GM12878 (cell line): ENCODE measurements around the gene FURIN. TPM values are rescaled to one million over a fixed set of nuclear protein-coding genes. Genes with fewer than 3 reads are reported as not detected.

Source experiments
- ATAC-seq: fragments of 200-7000 bp; cut with Tn5 transposase; 3 replicates; pipeline ENCODE4 v1.9.1; 2020; ENCODE audit warnings: mild to moderate bottlenecking, moderate library complexity
- BruUV-seq: library from RNA; stranded (reverse); fragments of 400-500 nt; replicated peaks from 2 replicates; lab custom pipeline; 2021; lab: Mats Ljungman, UMichigan
- CTCF ChIA-PET: fragments of 300-600 bp; sonication (Branson Sonifier 250); formaldehyde crosslinking; extraction: SDS; loops from one replicate; lab custom pipeline; 2021; ENCODE audit warnings: inconsistent platforms; lab: Yijun Ruan, JAX
- POLR2A ChIA-PET: fragments of 350-600 bp; formaldehyde crosslinking; extraction: SDS; loops from one replicate; lab custom pipeline; 2021; ENCODE audit warnings: inconsistent platforms; lab: Charles Lee
- RAD21 ChIA-PET: fragments of 300-600 bp; sonication (Branson Sonifier 250); formaldehyde crosslinking; loops from one replicate; lab custom pipeline; 2023; ENCODE audit warnings: antibody characterized with exemption; ENCODE audit not compliant: unreplicated experiment; lab: Charles Lee
- SMC1A ChIA-PET: fragments of 300-600 bp; sonication (Branson Sonifier 250); formaldehyde crosslinking; loops from one replicate; lab custom pipeline; 2023; ENCODE audit not compliant: unreplicated experiment, uncharacterized antibody; lab: Charles Lee
- DNase-seq: peaks from one replicate; pipeline ENCODE4 v3.0.0-alpha.2; 2011; ENCODE audit warnings: low read depth, low spot score
- FAIRE-seq: peaks from 3 replicates; lab custom pipeline; 2011; peaks lifted over from hg19 to GRCh38; lab: Jason Lieb, UNC
- H2AFZ ChIP-seq: 2 replicates; pipeline ENCODE4 v1.6.0; 2011; ENCODE audit warnings: low read depth, low read length, control low read depth; ENCODE audit not compliant: control insufficient read depth
- H3K27ac ChIP-seq: 2 replicates; pipeline ENCODE4 v1.5.1; 2011; ENCODE audit warnings: control low read depth; ENCODE audit not compliant: control insufficient read depth, insufficient read depth
- H3K27me3 ChIP-seq, 2 experiments: replicated peaks in 1 of 2; 2 replicates each; pipeline versions ENCODE4 v1.6.0 to v1.6.1; 2011; ENCODE audit warnings: low read length in 1 of 2; ENCODE audit not compliant: control insufficient read depth in 2 of 2, insufficient read depth in 2 of 2
- H3K36me3 ChIP-seq, 2 experiments: 2 replicates each; pipeline ENCODE4 v1.5.1; 2011; ENCODE audit warnings: low read length in 1 of 2; ENCODE audit not compliant: control insufficient read depth in 2 of 2, insufficient read depth in 2 of 2
- H3K4me1 ChIP-seq: 2 replicates; pipeline ENCODE4 v1.6.1; 2011; ENCODE audit warnings: mild to moderate bottlenecking, low read length, moderate library complexity, mixed read lengths; ENCODE audit not compliant: control insufficient read depth, insufficient read depth
- H3K4me2 ChIP-seq: 2 replicates; pipeline ENCODE4 v1.6.0; 2011; ENCODE audit warnings: control low read depth; ENCODE audit not compliant: control insufficient read depth, insufficient read depth
- H3K4me3 ChIP-seq: fragments of 200-600 bp; sonication (generic); 2 replicates; pipeline ENCODE4 v1.5.1; 2016
- H3K79me2 ChIP-seq: 2 replicates; pipeline ENCODE4 v1.6.0; 2011; ENCODE audit warnings: low read length; ENCODE audit not compliant: control insufficient read depth, insufficient read depth
- H3K9ac ChIP-seq: 2 replicates; pipeline ENCODE4 v1.8.0; 2011; ENCODE audit warnings: low read length, control low read depth, mixed read lengths; ENCODE audit not compliant: control insufficient read depth, insufficient read depth
- H3K9me3 ChIP-seq: replicated peaks from 3 replicates; pipeline ENCODE4 v1.5.1; 2011; ENCODE audit warnings: mild to moderate bottlenecking, low read length; ENCODE audit not compliant: control insufficient read depth, insufficient read depth
- H4K20me1 ChIP-seq: 2 replicates; pipeline ENCODE4 v1.6.0; 2011; ENCODE audit not compliant: control insufficient read depth, insufficient read depth
- CTCF ChIP-seq, 3 experiments: IDR thresholded peaks in 2 of 3; conservative IDR thresholded peaks in 1 of 3; 2 replicates each; pipeline ENCODE4 v1.5.1; 2011; ENCODE audit warnings: low read depth in 3 of 3, low read length in 3 of 3, mild to moderate bottlenecking in 3 of 3, control low read depth in 2 of 3, moderate library complexity in 2 of 3, inconsistent platforms in 1 of 3, mixed read lengths in 1 of 3; ENCODE audit not compliant: control insufficient read depth in 2 of 3, insufficient read depth in 1 of 3; ENCODE audit errors: extremely low read depth in 1 of 3
- ELK1 ChIP-seq: IDR thresholded peaks from 2 replicates; pipeline ENCODE4 v1.6.1; 2012; ENCODE audit warnings: low read depth, low read length, improper control_type of control experiment
- ETV6 ChIP-seq, 2 experiments: fragments of 450-650 bp in 1 of 2; IDR thresholded peaks in 1 of 2; conservative IDR thresholded peaks in 1 of 2; 2 replicates each; pipeline ENCODE4 v1.6.1; 2014; ENCODE audit warnings: antibody characterized with exemption in 1 of 2, borderline replicate concordance in 1 of 2, low read depth in 1 of 2, mild to moderate bottlenecking in 1 of 2, moderate library complexity in 1 of 2
- NR2C1 ChIP-seq: fragments of 450-650 bp; IDR thresholded peaks from 2 replicates; pipeline ENCODE4 v1.6.1; 2017; ENCODE audit warnings: antibody characterized with exemption, mild to moderate bottlenecking, moderate library complexity
- PAX8 ChIP-seq: fragments of 450-650 bp; IDR thresholded peaks from 2 replicates; pipeline ENCODE4 v1.6.1; 2017; ENCODE audit warnings: mild to moderate bottlenecking, moderate library complexity
- POLR2AphosphoS2 ChIP-seq: IDR thresholded peaks from 2 replicates; pipeline ENCODE4 v1.6.1; 2011; ENCODE audit warnings: low read depth, mild to moderate bottlenecking, low read length, improper control_type of control experiment, moderate library complexity
- STAT1 ChIP-seq: fragments of 450-650 bp; conservative IDR thresholded peaks from 2 replicates; pipeline ENCODE4 v1.6.1; 2014; ENCODE audit warnings: antibody characterized with exemption, mild to moderate bottlenecking
- WGBS: methylation state at CpG from one replicate; pipeline ENCODE4 v1.1.6; 2016; ENCODE audit warnings: low lambda C conversion rate; ENCODE audit not compliant: insufficient replicate concordance, insufficient coverage; ENCODE audit errors: missing lambda C conversion rate; 5-methylcytosine and 5-hydroxymethylcytosine counted together
- in situ Hi-C: fragments of 300-500 bp; cut with MboI; formaldehyde crosslinking; loops from 9 replicates; pipeline ENCODE4 v1.14.3; 2018; ENCODE audit warnings: mixed read lengths
- intact Hi-C: fragments of 100-400 bp; cut with micrococcal nuclease; formaldehyde crosslinking; loops from one replicate; pipeline ENCODE4 v1.14.2; 2022; ENCODE audit not compliant: unreplicated experiment
- polyA plus RNA-seq, 11 experiments: library from polyadenylated mRNA; depleted of rRNA in 4 of 11; unstranded in 6 of 11; stranded (reverse) in 5 of 11; fragments of >200 nt; fragmentation: Nextera tagmentation in 4 of 11; fragmentation: Illumina TruSeq in 1 of 11; extraction: Ambion mirVana in 4 of 11; extraction: Trizol in 1 of 11; gene quantifications; 1 replicate in 1 of 11; 2 replicates in 10 of 11; pipeline versions ENCODE4 v1.2.1 to v1.2.3, GENCODE V29; 2011 to 2016; ENCODE audit warnings: inconsistent platforms in 2 of 11, missing spikeins in 2 of 11, low read depth in 1 of 11
- total RNA-seq, 4 experiments: library from RNA; depleted of rRNA in 3 of 4; stranded (reverse); fragments of >200 nt in 3 of 4; fragmentation: Illumina TruSeq in 1 of 4; extraction: Trizol in 1 of 4; gene quantifications; 2 replicates each; pipeline versions ENCODE4 v1.2.1 to v1.2.3, GENCODE V29; 2013 to 2021

FURIN gene
- total and polyA plus RNA-seq, 10 of the 15 experiments (the other 5 are each of a cell fraction or from before 2014, with no cell fraction given): 0.47 to 39.9 (median 8.0) TPM

- TF ChIP-seq CTCF (IDR thresholded peaks at IDR 0.05 in 2 of 3, conservative IDR thresholded peaks at IDR 0.05 in 1 of 3; ENCODE audit: control insufficient read depth in 2 of 3, extremely low read depth in 1 of 3, insufficient read depth in 1 of 3, low read depth in 3 of 3, low read length in 3 of 3): no peak
- TF ChIP-seq ELK1: no peak
- TF ChIP-seq PAX8: no peak
- TF ChIP-seq ETV6 (conservative IDR thresholded peaks at IDR 0.05 in 1 of 2, IDR thresholded peaks at IDR 0.05 in 1 of 2; ENCODE audit: borderline replicate concordance in 1 of 2, low read depth in 1 of 2): no peak
- TF ChIP-seq STAT1: no peak
- TF ChIP-seq POLR2AphosphoS2: no peak
These were observed 48.1 kb downstream of the FURIN start (continued) for GRCh38 chr15:90916461-90916860.

DNA sequence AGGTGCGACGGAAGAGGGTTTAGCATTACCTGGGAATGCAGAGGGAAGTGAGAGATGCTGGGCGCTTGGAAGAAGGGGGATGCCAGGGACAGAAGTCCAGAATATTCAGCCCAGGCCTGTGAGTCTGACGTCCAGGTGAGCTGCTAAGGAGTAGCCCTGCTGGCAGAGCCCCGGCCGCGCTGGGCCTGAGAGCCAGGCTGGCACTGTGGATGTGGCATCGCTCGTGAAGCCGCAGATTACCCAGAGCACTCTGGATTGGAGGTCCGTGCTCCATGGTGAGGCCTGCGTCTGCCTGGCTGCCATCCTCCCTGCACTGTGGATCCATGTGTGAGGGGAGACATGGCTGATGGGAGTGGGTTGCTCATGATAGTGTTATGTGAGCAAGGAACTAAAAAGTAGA lies 49.2 kb downstream of the FURIN start:
- ChIA-PET SMC1A (no interaction called here), POLR2A (interaction anchor here (0.6 kb wide), 1 partner anchor 208 kb away, joined by 3 read pairs; no protein-coding TSS in a partner anchor), CTCF (no interaction called here), RAD21 (no interaction called here)
- no peak overlapping the region for H2AFZ ChIP-seq
- no peak for ATAC-seq
- WGBS: 97% methylated on average over 12 of the region's 12 CpGs
- peaks cover 36 to 42% of the 10 kb centered on the region in 2 experiments for H3K36me3 ChIP-seq
- no peak overlapping the region for H3K9ac ChIP-seq
- H3K4me3 ChIP-seq: no peak overlapping the region
- FAIRE-seq: no peak
- in situ Hi-C loops: no loop called here
- no peak for TF ChIP-seq NR2C1
- intact Hi-C loops: no loop called here
- no TSS peak for BruUV-seq
- H3K4me2 ChIP-seq: no peak overlapping the region
- H3K27me3 ChIP-seq: no peaks in the 10 kb centered on the region
- no peaks in the 10 kb centered on the region for H4K20me1 ChIP-seq
- no peaks in the 10 kb centered on the region for H3K79me2 ChIP-seq
- no peaks in the 10 kb centered on the region for H3K9me3 ChIP-seq
- H3K27ac ChIP-seq: no peak overlapping the region
- peaks cover 5% of the 10 kb centered on the region for H3K4me1 ChIP-seq
- no peak for DNase-seq
